Measurements from ENCODE around the gene ACOX1.

Gene ACOX1

DNA sequence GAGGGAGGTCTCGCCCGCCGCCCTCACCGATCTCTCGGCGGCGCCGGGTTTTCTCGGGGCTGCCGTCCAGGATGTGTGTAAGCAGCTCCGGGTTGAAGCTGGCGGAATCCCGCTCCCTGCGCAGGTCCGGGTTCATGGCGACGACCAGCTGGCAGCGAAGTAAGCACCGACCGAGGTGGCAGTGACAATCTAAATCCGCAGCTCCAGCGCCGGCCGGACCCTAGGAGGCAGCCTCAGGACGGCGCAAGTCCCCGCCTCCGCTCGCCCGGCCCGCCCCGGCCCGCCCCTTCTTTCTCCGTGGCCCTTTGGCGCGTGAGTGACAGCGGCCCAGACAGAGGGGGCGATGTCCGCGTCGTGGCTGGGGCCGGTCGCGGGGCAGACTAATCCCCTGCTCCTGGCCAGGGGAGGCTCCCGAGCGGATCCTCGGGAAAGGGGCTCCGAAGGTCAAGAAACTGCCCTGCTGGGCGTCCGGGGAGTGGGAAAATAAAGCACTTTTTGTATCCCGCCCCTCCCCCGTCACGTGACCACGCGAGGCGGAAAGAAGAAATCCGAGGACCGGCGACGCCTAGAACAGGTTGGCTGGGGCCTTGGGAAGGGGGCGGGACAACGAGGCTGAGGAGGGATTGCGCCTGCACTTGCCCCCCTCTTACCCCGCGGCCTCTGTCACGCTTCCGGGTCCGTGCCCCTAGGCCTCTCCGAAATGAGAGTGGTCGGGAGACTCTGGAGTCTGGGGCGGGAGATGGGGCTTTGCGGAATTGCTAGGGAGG is at the start of gene ACOX1, which contains the start of gene TEN1:
ACOX1 (minus strand) TSS at position 229 of the 767 bp plus-strand sequence; CDS start at position 136, 93 bp downstream.
TEN1 (plus strand) TSS at position 303 of the 767 bp plus-strand sequence. CDS start 6,953 bp downstream, outside the sequence.
- DNase-seq (ENCODE audit: low read depth), result peak; percentile 78

DNA sequence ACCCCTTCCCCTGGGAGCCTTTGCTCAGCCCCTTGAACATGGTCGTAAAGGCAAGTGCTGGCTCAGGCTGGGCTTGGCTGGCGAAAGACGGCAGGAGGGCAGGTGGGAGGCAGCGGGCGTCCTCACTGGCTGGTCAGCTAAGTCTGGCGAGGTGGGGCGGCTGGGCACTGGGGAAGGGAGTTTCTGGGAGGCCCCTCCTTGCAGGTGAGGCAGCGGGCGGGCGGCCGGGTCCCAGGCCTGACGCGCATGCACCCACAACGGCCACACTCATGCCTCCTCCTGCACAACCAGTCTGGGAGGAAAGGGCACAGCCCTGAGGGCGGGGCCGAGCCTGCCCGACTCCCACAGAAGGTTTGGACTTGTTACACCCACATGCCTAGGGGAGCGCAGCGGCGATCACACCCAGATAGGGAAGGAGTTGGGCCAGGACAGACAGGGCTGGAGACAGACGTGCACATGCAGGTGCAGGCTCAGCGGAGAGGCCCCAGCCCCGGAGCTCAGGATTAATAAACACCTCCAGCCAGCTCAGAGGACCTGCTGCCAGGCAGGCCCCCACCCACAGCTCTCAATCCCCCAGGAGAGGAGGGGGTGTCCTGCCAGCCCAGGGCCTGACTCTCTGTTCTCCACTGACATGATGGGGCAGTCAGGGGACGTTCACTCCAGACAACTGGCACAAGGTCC is 48.3 kb upstream of the ACOX1 start, which contains the start of gene EVPL:
EVPL (minus strand) TSS at position 148 of the 681 bp plus-strand sequence; CDS start at position 40, 108 bp downstream.
- DNase-seq (ENCODE audit: low read depth), result no peak

DNA sequence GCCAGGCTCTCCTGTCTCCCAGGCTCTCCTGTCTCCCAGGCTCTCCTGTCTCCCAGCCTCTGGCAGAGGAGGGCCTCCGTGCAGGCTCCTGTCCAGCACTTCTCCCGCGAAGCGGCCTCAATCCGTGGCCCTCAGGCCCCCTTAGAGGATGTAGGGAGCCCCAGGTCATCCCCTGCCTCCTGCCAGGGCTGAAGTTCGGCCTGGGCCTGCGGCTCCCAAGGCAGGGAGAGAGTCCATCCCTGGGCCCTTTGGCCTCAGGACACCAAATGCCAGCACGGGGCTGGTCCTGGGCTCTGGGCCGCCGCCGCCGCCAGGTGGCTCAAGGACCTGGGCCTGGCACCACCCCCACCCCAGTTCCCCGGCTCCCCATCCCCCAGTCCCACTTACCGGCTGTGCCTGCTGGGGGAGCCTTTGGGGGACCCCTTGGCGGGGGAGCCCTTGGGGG is 47.8 kb upstream of the ACOX1 start:
- no peak for DNase-seq (ENCODE audit: low read depth)

DNA sequence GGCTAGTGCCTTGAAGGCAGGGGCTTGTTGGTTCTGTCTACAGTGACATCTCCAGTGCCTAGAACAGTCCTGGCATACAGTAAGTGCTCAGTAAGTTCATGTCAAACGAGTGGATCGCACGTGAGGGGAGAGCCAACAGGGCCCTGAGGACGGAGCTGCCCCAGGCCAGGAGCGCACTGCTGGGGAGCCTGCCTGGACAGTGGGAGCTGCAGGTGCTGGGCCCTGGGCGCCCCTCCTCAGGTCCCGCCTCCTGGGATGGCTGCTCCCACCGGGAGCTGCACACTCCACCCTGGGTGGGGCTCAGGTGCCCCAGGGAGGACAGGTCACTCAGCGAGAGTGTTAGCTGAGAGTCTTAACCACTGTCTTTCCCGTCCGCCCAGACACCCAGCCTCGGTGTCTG is 46.3 kb upstream of the ACOX1 start:
- no peak for DNase-seq (ENCODE audit: low read depth)

DNA sequence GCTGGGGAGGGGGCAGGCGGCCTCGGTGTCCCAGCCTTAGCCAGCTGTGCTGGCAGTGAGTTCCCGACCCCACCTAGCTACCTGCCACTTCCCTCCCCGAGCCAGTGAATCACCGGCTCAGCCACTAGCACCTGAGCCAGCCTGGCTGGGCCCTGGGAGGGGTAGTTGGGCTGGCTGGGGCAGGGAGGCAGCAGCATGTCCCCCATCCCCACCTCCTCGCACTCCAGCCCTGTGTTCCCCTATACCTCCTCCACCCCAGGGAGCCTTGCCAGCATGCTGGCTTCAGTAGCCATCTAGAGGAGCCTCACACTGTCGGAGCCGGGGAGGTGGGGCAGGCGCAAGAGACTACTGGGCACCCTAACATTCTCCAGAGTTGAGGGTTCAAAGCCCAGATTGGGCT is 45.4 kb upstream of the ACOX1 start:
- no peak for DNase-seq (ENCODE audit: low read depth)

DNA sequence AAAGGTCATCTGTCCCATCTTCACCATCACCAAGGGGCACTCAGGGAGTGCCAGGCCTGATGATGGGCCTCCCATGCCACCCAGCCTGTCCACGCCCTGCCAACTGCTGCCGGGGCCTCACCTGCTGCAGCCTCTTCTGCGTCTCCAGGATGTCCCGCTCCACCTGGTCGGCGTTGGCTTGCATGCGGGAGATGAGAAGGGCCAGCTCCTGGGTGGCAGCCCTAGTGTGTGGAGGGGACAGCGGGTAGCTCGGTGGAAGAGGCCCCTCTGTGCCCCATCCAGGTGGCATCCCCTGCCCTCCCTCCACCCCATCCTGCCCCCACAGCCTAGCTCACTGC is 44.9 kb upstream of the ACOX1 start:
- no peak for DNase-seq (ENCODE audit: low read depth)

DNA sequence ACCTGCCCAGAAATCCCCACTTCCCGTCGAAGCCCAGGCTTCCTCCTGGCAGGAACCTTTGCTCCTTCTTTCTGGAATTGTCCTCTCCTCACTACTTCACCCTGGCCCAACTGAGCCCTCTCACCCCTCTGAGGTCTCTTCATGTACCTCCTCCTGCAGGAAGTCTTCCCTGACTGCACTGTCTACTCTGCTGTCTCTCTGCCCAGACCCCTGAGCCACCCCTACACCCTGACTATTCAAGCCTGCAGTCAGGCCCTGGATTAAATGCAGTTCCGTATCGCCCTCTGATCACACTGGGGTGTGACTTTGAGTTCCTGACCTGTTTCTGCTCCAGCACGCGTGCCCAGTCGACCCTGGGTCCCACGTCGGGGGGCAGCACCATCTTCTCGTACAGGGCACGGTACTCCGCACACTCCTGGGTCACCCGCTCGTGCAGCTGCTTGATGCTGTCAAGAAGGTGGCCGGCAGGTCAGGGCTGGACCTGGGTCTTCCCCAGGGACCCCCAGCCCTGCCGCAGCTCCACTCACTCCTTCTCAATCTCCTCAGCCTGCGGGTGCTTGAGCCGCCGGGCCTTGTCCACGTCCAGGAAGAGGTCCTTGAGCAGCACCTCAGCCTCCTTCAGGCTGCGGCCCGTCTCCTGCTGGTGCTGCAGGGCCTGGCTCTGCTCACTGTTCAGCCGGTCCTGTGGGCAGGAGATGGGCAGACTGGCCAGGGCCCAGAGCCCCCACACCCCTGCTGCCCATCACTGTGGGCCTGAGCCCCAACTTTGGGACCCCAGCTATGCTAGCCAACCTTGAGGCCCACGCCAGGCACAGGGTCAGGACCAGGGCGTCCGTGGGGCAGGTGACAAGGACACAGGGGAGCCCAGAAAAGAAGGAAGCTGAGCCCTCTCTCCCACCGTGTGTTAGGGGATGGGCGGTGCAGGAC is 44.3 kb upstream of the ACOX1 start:
- no peak for DNase-seq (ENCODE audit: low read depth)

DNA sequence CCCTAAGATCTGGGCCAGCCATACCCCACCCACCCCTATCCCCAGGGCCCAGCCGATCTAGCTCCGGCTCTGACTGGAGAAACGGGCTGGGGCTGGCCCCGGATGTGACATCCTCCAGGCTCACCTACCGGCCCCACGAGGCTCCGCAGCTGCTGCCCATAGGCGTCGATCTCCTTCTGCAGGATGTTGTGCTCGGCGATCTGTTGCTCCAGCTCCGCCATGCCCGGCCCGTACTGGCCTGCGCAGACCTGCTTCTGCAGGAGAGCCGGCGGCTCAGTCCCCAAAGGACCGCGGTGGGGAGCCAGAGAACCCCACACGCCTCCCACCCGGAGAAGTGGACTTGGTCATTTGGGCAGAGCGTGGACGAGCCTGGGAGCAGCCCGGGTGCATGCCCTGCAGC is 43.3 kb upstream of the ACOX1 start:
- no peak for DNase-seq (ENCODE audit: low read depth)

DNA sequence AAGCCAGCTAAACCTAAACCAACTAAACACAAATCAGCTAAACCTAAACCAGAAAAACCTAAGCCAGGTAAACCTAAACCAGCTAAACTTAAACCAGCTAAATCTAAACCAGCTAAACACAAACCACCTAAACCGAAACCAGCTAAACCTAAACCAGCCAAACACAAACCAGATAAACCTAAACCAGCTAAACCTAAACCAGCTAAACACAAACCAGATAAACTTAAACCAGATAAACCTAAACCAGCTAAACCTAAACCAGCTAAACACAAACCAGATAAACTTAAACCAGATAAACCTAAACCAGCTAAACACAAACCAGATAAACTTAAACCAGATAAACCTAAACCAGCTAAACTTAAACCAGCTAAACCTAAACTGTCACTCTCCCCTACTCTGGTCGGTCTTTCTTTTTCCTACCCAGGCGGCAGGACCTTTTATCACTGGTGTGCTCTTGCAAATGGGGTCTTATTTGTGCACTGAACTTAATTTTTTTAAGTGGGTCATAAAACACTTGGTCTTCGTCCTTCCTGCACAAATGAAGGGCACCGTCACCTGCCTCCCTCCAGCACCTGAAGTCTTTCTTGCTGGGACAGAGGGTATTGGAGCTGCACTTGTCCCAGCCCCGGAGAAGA is 41.0 kb upstream of the ACOX1 start:
- no peak for DNase-seq (ENCODE audit: low read depth)

DNA sequence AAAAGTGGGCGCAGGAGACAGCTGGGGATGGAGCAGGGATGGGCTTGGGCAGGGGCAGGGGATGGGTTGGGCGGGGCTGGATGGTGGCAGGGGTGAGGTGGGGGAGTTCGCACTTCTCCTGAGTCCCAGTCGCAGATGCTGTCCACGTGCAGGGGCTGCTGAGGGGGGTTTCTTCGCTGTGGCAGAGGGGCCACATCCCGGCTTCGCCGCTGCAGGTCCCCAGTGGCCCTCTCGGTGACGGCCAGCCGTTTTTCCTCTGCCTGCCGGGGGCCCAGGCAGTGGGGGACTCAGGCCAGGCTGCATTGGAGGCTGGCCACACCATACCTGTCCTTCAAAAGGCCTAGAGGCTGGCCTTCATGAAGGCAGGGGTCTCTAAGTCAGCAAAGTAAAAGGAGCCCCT is 39.8 kb upstream of the ACOX1 start:
- DNase-seq (ENCODE audit: low read depth), result no peak

DNA sequence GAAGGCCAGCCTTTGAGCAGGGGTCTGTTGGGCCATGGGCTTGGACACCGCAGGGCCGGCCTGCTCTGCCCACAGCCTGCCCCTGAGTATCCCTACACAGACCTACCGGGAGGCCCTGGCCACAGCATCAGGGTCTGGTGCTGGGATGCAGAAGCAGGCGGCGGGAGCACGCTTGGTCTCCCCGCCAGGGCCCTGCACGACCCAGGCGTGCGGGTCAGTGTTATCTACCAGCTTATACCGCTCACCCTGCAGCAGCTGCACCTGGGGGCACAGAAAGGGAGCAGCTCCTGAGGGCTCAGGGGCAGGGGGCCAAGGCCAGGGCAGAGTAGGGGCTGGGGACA is 39.3 kb upstream of the ACOX1 start:
- no peak for DNase-seq (ENCODE audit: low read depth)

DNA sequence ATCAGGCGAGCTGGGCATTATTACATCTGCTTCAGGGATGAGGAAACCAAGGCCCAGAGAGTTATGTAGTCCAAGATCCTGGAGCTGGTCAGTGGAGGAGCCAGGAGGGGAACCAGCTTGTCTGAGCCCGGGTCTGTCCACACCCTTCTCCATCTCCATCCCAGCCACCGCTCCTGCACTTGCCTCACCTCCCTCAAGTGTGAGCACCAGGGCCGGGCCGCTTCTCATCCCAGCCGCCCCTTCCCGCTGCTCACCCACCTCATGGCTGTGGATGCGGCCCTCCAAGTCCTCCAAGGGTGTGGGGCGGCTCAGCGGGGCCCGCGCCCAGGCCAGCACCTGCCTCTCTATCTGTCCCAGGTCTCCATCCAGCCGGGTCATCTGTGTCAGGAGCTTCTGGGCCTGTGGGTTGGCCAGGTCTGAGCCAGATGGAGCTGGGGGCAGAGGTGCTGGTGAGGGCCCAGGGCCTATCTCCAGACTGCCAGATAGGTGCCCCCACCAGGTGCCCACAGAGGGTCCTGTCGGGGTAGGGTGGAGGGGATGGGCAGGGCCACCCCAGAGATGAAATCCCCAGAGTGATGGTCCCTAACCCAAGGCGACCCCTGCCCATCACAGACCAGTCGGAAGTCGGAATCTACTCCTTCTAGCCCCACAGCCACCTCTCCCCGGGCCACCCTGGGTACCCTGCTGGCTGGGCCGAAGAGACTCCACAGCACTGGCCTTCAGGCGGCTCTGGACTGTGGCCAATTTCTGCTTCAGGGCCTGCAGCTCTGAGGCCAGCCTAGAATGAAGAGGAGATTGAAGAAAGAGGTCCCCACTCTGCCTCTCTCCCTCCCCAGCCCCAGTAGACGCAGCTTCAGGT is 38.7 kb upstream of the ACOX1 start:
- DNase-seq (ENCODE audit: low read depth), result no peak

DNA sequence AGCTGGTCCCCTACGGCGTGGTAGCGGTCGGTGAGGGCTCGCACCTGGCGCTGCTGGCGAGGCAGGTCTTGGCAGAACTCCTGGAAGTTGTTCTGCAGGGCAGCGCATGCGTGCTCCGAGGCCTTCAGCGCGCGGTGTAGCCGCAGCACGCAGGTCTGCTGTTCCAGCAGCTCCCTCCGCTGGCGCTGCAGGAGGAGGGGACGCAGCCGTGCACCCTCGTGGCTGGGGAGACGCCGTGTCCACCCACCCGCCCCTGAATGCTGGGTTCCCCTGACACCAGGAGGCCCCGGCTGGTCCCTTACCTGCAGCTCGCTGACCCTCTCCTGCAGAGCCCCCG is 35.9 kb upstream of the ACOX1 start:
- DNase-seq (ENCODE audit: low read depth), result no peak

DNA sequence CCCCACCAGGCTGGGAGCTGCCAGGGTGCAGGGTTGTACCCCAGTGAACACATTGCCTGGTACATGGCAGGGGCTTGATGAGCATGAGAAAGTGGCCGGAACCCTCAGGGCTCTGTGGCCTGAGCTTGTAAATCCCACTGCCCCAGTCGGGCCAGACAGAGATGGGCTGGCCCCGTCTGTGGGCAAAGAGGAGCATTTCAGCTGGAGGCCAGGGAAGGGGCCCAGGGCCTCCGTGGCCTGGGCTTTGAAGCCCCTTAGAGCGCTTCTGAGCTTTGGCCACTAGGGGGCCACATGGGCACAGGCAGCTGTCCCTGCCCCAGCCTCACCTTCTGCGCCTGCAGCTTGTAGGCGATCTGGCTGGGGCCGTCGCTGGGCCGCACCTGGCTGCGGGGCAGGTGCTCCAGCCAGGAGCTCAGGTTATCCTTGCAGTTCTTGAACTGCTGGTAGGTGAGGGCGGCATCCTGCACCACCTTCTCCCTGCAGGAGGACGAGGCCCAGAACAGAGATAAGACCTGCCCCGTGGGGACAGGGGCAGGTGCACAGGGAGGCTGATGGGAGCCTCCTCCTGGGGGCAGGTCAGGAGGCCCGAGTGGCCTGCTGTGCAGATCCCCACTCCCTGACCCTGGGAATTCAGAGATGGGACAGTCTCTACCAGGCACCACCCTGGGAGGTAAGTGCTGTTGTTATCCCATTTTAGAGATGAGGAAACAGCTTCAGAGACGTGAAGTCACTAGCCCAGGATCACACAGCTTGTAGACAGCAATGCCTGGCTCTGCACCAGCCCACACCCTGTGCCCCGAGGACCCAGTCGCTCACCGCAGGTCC is 35.3 kb upstream of the ACOX1 start:
- peak; percentile 20 for DNase-seq (ENCODE audit: low read depth)

DNA sequence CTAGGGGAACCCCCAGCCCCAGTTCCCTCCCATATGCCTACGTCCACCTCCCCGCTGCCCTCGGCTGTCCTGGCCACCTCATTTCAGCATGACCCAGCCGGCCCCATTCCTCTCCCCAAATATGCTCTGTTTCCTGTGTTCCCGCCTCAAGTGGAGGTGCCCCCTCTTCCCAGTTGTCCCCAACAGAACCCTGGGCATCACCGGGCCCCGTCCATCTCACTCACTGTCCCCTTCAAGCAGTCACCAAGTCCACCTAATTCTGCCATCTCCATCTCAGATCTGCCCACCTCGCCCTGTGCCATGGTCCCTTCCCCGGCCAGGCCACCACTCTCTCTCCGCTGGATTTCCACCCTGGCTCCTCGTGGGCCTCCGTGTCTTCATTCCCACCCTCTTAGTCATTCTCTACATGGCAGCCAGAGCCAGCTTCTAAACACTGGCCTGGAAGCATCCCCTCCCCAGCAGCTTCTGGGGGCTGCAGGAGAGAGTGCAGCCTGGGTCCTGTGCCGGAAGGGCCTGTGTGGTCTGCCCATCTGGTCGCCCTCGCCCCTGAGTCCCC is 34.5 kb upstream of the ACOX1 start:
- DNase-seq (ENCODE audit: low read depth), result no peak

DNA sequence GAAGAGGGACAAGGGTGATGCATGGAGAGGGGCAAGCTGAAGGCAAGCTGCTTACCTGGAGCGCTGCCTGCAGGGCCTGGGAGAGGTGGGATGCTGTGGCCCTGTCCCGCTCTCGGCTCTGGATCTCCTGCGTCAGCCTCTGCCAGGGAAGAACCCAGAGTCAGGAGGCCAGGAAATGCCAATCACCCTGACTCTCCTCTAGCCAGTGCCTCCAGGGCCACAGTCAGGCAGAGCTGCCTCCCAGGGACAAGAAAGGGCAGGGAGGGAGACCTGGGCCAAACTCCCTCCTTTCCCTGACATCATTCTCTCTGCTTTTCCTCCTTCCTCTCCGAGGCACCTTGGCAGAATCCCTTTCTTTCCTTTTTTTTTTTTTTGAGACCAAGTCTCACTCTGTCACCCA is 33.0 kb upstream of the ACOX1 start:
- no peak for DNase-seq (ENCODE audit: low read depth)

DNA sequence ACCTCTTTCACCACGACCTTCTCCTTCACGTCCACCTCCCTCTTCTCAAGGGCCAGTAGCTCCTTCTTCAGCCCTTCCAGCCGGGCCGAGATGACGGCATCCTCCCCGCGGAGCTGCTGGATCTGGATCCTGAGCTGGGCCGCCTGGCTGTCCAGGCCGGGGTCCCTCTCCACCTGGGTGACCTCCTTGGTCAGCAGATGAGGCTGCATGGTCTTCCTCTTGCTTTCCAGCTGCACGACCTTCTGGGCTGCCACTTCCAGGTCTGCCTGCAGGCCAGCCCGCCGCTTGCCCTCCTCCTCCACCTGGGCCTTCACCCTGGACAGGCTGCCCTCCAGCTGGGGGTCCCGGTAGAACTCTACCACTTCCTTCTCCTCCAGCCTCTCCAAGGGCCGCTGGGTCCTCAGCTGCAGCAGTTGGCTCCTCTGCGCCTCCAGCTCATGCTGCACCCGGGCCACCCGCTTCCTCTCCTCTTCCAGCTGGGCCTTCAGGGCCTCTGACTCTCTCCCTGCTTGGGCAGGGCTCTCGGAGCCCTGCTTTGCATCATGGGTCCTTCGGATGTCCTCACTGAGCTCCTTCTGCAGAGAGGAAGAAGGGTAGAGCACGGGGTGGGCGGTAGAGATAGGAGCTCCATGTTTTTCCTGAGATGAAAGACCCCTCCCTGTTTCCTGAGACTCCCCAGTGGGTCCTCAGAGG is 31.1 kb upstream of the ACOX1 start:
- DNase-seq (ENCODE audit: low read depth), result no peak

DNA sequence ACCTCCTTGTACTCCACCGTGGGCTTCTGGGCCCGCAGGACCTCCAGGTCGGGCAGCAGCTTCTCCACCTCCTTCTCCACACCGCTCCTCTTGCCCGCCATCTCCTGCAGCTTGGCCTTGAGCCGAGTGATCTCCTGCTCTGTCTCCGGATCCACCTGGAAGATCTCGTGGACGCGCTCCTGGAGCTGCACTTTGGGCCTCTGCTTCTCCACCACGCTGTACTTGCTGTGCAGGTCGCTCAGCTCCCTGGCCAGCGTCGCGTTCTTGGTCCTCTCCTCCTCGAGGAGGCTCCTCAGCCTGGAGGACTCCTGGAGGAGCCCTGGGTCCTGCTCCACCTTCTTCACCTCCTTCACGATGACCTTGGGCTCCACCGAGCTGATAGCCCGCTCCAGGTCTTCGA is 30.5 kb upstream of the ACOX1 start:
- DNase-seq (ENCODE audit: low read depth), result no peak

Measured in HS-27A (cell line).